HepG2 (cell line): Measurements from ENCODE around the gene NOP9. TPM values are rescaled to one million over a fixed set of nuclear protein-coding genes. Genes with fewer than 3 reads are reported as not detected.

ENCODE experiments used
- ARHGAP35 ChIP-seq: sonication (generic); formaldehyde crosslinking; IDR thresholded peaks from 2 replicates; pipeline ENCODE4 v1.9.0; 2022; ENCODE audit warnings: mild to moderate bottlenecking, inconsistent platforms, moderate library complexity, missing genetic modification reagents, borderline replicate concordance
- CBFB ChIP-seq: sonication (generic); formaldehyde crosslinking; IDR thresholded peaks from 2 replicates; pipeline ENCODE4 v1.4.0; 2020; ENCODE audit warnings: missing genetic modification reagents
- MXI1 ChIP-seq: IDR thresholded peaks from 3 replicates; pipeline ENCODE4 v1.6.1; 2012; ENCODE audit warnings: low read depth, low read length, inconsistent platforms, borderline replicate concordance
- SOX6 ChIP-seq, 2 experiments: fragments of 450-650 bp in 1 of 2; sonication (generic) in 1 of 2; formaldehyde crosslinking in 1 of 2; IDR thresholded peaks; 2 replicates each; pipeline versions ENCODE4 v1.4.0 to v1.6.1; 2017 to 2020; ENCODE audit warnings: antibody characterized with exemption in 1 of 2, mild to moderate bottlenecking in 1 of 2, missing genetic modification reagents in 1 of 2
- ZBTB42 ChIP-seq: sonication (generic); formaldehyde crosslinking; IDR thresholded peaks from 2 replicates; pipeline ENCODE4 v1.5.0; 2020; ENCODE audit warnings: mild to moderate bottlenecking, missing genetic modification reagents
- ZMAT3 ChIP-seq: sonication (generic); formaldehyde crosslinking; conservative IDR thresholded peaks from 2 replicates; pipeline ENCODE4 v1.7.0; 2021; ENCODE audit warnings: missing genetic modification reagents
- polyA plus RNA-seq, 8 experiments: library from polyadenylated mRNA; depleted of rRNA in 3 of 8; stranded (reverse) in 7 of 8; unstranded in 1 of 8; fragments of >200 nt; fragmentation: Illumina TruSeq in 4 of 8; extraction: Trizol in 4 of 8; gene quantifications; 2 replicates each; pipeline versions ENCODE4 v1.2.1 to v1.2.3, GENCODE V29; 2011 to 2016; ENCODE audit warnings: low read depth in 4 of 8, missing spikeins in 1 of 8, mixed read lengths in 1 of 8; ENCODE audit not compliant: insufficient read depth in 1 of 8
- total RNA-seq, 5 experiments: library from RNA; depleted of rRNA; stranded (reverse); fragments of >200 nt; fragmentation: Illumina TruSeq; extraction: Trizol; gene quantifications; 2 replicates each; pipeline ENCODE4 v1.2.3, GENCODE V29; 2016; ENCODE audit warnings: low read depth in 1 of 5
- TF ChIP-seq, protein P1 (sequence below), 2 experiments: fragments of 450-650 bp in 1 of 2; sonication (generic) in 1 of 2; formaldehyde crosslinking; IDR thresholded peaks; 2 replicates each; pipeline versions ENCODE4 v1.5.0 to v1.8.0; 2020 to 2022; ENCODE audit warnings: mild to moderate bottlenecking in 1 of 2, missing genetic modification reagents in 1 of 2
- TF ChIP-seq, protein P2 (sequence below): sonication (generic); formaldehyde crosslinking; IDR thresholded peaks from 2 replicates; pipeline ENCODE4 v1.4.0; 2020; ENCODE audit warnings: missing genetic modification reagents
- TF ChIP-seq, protein P3 (sequence below): sonication (generic); formaldehyde crosslinking; IDR thresholded peaks from 2 replicates; pipeline ENCODE4 v1.8.1; 2022; ENCODE audit warnings: low read depth, mild to moderate bottlenecking, missing genetic modification reagents
- TF ChIP-seq, protein P4 (sequence below): sonication (generic); formaldehyde crosslinking; IDR thresholded peaks from 2 replicates; pipeline ENCODE4 v1.4.0; 2020; ENCODE audit warnings: missing genetic modification reagents

NOP9 gene
- total and polyA plus RNA-seq, 2 of the 13 experiments (the other 11 are each of a cell fraction or from before 2014, with no cell fraction given) = 24.5 to 61.6 TPM

DNA sequence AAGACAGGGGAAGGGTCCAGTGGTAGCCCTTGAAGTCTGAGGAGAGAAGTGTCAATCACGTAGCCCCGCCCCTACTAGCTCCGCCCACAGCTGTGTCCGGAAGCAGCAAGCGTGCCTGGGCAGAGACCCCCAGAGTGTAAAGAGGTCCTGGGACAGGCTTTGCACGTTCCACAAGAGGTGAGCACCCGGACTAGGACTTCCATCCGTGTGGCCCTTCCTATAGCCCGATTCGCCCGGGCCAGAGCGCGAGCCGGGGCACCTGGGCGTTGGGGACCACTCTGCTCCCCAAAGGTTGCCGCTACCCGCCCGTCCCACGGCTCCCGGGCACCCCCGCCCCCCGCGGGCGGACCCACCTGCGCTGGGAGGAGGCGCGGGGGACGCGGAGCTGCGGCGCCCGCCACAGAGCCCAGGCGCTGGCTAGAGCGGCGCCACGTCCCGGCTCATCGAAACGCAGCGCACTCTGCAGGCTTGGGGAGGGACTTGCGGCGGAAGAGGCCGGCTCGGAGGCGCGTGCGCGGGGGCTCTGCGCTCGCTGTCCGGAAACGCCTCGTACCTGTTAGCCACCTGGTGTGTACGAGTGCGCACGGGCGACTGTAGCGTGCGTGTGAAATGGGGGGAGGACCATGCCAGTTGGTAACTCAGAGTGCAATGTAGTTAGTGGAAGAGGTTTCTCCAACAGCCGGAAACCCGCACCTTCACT is 28.4 kb upstream of the NOP9 start, which contains the start of gene RABGGTA (continued):
- TF ChIP-seq, protein P1, sequence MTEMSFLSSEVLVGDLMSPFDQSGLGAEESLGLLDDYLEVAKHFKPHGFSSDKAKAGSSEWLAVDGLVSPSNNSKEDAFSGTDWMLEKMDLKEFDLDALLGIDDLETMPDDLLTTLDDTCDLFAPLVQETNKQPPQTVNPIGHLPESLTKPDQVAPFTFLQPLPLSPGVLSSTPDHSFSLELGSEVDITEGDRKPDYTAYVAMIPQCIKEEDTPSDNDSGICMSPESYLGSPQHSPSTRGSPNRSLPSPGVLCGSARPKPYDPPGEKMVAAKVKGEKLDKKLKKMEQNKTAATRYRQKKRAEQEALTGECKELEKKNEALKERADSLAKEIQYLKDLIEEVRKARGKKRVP (CRISPR knock-in tag; IDR thresholded peaks at IDR 0.05) = peak in 1 of 2 experiments; percentile 88; a peak in 2 of 4 replicates
- TF ChIP-seq ZBTB42 (CRISPR knock-in tag) (peak; percentile 88; the same call in 1 of the 2 replicates), MXI1 (peak; percentile 97), CBFB (peak; percentile 99), SOX6 (IDR thresholded peaks at IDR 0.05) (no peak), SOX6 (CRISPR knock-in tag; IDR thresholded peaks at IDR 0.05) (peak; percentile 76), ARHGAP35 (CRISPR knock-in tag) (peak; percentile 99), ZMAT3 (CRISPR knock-in tag) (peak; percentile 100)
- TF ChIP-seq, protein P2, sequence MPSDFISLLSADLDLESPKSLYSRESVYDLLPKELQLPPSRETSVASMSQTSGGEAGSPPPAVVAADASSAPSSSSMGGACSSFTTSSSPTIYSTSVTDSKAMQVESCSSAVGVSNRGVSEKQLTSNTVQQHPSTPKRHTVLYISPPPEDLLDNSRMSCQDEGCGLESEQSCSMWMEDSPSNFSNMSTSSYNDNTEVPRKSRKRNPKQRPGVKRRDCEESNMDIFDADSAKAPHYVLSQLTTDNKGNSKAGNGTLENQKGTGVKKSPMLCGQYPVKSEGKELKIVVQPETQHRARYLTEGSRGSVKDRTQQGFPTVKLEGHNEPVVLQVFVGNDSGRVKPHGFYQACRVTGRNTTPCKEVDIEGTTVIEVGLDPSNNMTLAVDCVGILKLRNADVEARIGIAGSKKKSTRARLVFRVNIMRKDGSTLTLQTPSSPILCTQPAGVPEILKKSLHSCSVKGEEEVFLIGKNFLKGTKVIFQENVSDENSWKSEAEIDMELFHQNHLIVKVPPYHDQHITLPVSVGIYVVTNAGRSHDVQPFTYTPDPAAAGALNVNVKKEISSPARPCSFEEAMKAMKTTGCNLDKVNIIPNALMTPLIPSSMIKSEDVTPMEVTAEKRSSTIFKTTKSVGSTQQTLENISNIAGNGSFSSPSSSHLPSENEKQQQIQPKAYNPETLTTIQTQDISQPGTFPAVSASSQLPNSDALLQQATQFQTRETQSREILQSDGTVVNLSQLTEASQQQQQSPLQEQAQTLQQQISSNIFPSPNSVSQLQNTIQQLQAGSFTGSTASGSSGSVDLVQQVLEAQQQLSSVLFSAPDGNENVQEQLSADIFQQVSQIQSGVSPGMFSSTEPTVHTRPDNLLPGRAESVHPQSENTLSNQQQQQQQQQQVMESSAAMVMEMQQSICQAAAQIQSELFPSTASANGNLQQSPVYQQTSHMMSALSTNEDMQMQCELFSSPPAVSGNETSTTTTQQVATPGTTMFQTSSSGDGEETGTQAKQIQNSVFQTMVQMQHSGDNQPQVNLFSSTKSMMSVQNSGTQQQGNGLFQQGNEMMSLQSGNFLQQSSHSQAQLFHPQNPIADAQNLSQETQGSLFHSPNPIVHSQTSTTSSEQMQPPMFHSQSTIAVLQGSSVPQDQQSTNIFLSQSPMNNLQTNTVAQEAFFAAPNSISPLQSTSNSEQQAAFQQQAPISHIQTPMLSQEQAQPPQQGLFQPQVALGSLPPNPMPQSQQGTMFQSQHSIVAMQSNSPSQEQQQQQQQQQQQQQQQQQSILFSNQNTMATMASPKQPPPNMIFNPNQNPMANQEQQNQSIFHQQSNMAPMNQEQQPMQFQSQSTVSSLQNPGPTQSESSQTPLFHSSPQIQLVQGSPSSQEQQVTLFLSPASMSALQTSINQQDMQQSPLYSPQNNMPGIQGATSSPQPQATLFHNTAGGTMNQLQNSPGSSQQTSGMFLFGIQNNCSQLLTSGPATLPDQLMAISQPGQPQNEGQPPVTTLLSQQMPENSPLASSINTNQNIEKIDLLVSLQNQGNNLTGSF (CRISPR knock-in tag) = peak; percentile 96
- TF ChIP-seq, protein P3, sequence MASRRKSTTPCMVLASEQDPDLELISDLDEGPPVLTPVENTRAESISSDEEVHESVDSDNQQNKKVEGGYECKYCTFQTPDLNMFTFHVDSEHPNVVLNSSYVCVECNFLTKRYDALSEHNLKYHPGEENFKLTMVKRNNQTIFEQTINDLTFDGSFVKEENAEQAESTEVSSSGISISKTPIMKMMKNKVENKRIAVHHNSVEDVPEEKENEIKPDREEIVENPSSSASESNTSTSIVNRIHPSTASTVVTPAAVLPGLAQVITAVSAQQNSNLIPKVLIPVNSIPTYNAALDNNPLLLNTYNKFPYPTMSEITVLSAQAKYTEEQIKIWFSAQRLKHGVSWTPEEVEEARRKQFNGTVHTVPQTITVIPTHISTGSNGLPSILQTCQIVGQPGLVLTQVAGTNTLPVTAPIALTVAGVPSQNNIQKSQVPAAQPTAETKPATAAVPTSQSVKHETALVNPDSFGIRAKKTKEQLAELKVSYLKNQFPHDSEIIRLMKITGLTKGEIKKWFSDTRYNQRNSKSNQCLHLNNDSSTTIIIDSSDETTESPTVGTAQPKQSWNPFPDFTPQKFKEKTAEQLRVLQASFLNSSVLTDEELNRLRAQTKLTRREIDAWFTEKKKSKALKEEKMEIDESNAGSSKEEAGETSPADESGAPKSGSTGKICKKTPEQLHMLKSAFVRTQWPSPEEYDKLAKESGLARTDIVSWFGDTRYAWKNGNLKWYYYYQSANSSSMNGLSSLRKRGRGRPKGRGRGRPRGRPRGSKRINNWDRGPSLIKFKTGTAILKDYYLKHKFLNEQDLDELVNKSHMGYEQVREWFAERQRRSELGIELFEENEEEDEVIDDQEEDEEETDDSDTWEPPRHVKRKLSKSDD (CRISPR knock-in tag) = peak; percentile 98
- TF ChIP-seq, protein P4, sequence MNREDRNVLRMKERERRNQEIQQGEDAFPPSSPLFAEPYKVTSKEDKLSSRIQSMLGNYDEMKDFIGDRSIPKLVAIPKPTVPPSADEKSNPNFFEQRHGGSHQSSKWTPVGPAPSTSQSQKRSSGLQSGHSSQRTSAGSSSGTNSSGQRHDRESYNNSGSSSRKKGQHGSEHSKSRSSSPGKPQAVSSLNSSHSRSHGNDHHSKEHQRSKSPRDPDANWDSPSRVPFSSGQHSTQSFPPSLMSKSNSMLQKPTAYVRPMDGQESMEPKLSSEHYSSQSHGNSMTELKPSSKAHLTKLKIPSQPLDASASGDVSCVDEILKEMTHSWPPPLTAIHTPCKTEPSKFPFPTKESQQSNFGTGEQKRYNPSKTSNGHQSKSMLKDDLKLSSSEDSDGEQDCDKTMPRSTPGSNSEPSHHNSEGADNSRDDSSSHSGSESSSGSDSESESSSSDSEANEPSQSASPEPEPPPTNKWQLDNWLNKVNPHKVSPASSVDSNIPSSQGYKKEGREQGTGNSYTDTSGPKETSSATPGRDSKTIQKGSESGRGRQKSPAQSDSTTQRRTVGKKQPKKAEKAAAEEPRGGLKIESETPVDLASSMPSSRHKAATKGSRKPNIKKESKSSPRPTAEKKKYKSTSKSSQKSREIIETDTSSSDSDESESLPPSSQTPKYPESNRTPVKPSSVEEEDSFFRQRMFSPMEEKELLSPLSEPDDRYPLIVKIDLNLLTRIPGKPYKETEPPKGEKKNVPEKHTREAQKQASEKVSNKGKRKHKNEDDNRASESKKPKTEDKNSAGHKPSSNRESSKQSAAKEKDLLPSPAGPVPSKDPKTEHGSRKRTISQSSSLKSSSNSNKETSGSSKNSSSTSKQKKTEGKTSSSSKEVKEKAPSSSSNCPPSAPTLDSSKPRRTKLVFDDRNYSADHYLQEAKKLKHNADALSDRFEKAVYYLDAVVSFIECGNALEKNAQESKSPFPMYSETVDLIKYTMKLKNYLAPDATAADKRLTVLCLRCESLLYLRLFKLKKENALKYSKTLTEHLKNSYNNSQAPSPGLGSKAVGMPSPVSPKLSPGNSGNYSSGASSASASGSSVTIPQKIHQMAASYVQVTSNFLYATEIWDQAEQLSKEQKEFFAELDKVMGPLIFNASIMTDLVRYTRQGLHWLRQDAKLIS (CRISPR knock-in tag) = peak; percentile 90; the same call in 1 of the 2 replicates
